GM13976 (cell line): ENCODE data around the gene PRKAG2.

Experiments used
- DNase-seq: peaks from one replicate; pipeline ENCODE4 v3.0.0; 2012; ENCODE audit warnings: low spot score
- in situ Hi-C: fragments of 300-500 bp; cut with MboI; formaldehyde crosslinking; loops from one replicate; pipeline ENCODE4 v1.12.0; 2022; ENCODE audit warnings: low sequenced_read_pairs, mixed read lengths, inconsistent platforms; ENCODE audit not compliant: unreplicated experiment
- TF ChIP-seq, protein P1 (sequence below): IDR thresholded peaks from 2 replicates; pipeline ENCODE4 v1.5.1; 2012; ENCODE audit warnings: borderline replicate concordance, mild to moderate bottlenecking; ENCODE audit not compliant: insufficient read depth; ENCODE audit errors: extremely low read depth, missing control alignments, control extremely low read depth

PRKAG2 gene

DNA sequence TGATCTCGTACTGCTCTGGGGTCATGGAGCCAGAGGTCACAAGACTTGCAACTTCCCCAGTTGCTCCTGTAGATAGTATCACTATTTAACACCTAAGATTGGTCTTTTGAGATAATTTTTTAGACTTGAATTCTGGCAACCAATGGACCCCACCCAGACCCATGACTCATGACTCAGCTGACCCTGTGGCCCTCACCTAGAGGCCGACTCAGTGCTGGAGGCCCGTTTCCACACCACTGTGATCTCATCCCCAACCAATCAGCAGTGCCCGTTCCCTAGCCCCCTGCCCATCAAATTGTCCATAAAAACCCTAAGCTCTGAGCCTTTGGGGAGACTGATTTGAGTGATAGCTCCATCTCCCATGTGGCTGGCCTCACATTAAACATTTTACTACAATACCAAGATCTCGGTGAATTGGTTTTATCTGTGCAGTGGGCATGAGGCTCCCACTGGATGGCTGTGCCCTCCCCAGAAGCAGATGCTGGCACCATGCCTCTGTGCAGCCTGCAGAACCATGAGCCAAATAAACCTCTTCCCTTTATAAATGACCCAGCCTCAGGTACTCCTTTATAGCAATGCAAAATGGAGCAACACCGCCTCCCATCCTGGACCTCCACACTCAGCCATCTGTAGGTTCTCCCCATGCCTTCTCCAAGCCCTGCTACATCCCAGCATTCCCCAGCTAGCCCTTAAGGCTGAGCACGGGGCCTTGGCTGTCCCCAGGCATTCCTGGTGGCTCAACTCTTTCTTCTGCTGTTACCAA is 98.8 kb downstream of the PRKAG2 start:
- TF ChIP-seq, protein P1, sequence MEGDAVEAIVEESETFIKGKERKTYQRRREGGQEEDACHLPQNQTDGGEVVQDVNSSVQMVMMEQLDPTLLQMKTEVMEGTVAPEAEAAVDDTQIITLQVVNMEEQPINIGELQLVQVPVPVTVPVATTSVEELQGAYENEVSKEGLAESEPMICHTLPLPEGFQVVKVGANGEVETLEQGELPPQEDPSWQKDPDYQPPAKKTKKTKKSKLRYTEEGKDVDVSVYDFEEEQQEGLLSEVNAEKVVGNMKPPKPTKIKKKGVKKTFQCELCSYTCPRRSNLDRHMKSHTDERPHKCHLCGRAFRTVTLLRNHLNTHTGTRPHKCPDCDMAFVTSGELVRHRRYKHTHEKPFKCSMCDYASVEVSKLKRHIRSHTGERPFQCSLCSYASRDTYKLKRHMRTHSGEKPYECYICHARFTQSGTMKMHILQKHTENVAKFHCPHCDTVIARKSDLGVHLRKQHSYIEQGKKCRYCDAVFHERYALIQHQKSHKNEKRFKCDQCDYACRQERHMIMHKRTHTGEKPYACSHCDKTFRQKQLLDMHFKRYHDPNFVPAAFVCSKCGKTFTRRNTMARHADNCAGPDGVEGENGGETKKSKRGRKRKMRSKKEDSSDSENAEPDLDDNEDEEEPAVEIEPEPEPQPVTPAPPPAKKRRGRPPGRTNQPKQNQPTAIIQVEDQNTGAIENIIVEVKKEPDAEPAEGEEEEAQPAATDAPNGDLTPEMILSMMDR = no peak
- in situ Hi-C loops = no loop called here
- DNase-seq = no peak

DNA sequence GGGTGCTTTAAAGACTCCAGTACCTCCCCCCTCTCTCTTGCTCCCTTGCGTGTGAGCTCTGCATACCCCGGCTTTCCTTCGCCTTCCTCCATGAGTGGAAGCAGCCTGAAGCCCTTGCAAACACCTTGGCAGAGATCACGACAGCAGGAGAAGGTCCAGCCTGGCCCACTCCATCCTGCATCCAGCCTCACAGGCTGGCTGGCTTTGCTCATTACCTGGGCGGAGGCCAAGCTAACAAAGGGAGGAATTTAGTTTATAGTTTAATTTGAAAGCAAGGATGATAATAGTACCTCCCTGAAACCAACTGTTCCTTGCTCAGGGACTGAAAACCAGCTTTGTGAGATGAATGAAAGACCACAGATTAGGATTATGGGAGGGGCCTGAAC is 99.4 kb downstream of the PRKAG2 start:
- in situ Hi-C loops = no loop called here
- no peak for DNase-seq
- TF ChIP-seq, protein P1 = no peak

DNA sequence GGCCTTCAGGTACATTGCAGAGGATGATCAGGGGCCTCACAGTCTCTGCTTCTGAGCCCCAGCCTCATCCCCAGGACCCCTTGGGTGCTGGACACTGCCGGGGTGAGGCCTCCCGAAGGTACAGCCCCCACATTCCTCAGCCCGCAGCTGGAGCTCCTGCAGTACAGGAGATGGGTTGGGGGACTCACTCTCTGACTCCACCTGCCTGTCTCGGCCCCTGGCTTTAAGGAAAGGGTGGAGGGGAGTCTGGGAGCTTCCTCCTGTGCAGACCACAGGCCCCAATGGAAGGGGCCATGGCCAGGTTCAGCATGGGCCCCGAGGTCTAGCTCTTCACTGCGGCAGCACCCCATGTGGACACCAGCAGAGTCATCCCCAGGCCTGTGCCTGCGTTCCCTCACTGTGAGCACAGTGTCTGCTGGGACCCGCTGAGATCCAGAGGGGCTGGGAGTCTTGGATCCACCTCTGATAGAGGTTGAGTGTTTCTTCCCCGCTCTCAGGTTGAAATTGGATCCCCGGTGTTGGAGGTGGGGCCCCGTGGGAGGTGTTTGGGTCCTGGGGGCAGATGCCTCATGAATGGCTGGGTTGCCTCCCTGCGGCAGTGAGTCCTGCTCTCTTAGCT is 99.9 kb downstream of the PRKAG2 start:
- no peak for DNase-seq
- TF ChIP-seq, protein P1 = no peak

DNA sequence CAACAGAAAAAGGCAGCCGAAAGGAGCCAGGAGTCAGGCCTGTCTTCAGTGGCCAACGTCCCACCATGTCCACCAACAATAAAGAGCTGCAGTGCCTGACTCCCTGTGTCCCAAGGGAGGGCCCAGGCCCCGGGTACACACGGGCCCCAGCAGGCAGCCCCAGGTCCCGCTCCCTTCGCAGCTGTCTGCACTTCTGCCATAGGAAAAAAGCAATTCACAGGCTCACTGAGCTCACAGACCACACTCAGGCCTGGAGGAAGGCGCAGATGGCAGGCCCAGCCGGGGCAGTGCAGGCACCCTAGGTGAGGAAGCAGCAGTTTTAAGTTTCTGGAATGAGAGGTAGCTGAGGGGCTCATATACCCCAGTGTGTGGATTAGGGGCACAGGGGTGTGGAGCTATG is 100.5 kb downstream of the PRKAG2 start:
- DNase-seq = no peak
- in situ Hi-C loops = no loop called here
- TF ChIP-seq, protein P1 = no peak

More for the DNA sequence above, 99.9 kb downstream of the PRKAG2 start:
- in situ Hi-C loops = no loop called here

DNA sequence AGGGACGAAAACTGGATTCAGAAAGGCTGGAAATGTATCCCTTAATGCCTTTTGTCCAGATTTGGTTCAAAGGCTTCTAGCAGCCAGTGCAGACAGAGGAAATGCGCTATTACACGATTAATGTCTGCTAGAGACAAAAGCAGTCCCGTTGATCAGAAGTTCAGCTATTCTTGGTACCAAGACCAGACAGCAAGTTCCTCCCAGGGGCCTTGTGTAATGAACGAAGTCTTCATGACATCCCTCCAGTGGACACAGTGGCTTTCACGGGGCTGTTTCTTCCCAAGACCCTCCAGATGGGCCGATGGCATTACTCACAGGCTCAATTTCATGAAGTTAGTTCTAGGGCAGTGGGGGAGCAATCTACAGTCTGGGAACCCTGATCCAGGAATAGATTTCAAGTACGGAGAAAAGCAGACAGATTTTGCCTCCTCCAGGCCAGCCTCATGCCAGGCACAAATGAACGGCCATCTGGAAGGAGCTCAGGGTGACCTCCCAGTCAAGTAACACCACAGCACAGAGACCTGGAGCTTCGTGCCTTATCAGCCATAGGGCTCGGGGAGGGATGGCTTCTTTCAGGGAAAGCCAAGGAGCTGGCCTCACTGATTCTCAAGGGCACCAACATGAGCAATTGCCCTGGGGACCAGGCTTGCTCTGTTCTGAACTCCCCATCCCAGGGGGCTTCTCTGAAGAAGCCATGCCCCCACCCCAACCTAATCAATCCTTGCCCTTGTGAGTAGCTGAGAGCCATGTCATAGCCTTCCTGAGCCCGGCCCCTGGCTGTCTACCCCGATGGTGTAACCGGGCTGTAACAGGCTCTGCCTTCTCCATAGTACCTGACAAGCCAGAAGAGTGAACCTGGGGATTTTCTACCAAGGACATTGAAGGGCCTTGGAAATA is 101.1 kb downstream of the PRKAG2 start:
- in situ Hi-C loops = no loop called here
- no peak for DNase-seq
- TF ChIP-seq, protein P1 = no peak

DNA sequence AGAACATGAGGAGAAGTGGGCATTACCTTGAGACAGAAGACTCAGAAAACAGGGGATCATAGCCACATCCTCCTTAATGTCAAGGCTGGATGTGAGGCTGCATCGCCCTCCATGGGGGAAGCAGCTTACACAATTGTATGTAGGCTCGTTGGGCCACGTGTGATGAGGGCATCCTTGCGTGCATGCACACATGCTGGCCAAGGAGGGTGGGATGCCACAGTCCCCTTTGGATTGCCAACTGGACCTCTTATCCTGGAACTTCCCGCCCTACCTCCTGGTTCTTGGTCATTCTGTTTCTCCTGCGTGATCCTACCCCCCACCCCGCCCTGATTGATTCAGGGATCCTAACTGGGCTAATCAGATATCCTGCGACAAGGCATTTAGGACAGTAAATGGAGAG is 102.0 kb downstream of the PRKAG2 start:
- in situ Hi-C loops = no loop called here
- TF ChIP-seq, protein P1 = no peak
- no peak for DNase-seq
